Measurements from ENCODE around the gene HACD2. TPM values are rescaled to one million over a fixed set of nuclear protein-coding genes. Genes with fewer than 3 reads are reported as not detected.

HACD2 gene
- total RNA-seq = 16.3 and 20.8 TPM in 2 replicates

GRCh38 chr3:123584988-123585937 is at the start of gene HACD2:
HACD2 (minus strand) TSS chr3:123585053; CDS start chr3:123585027, 26 bp downstream.

GRCh38 chr3:123448536-123449101 is 136.2 kb downstream of the HACD2 start, which contains the start of gene ADCY5:
ADCY5 (minus strand) TSS chr3:123449090; CDS start chr3:123448545, 545 bp downstream.

Other genes with a start within 250 kb of the HACD2 start
- gene ADCY5, start 136.0 kb downstream of the HACD2 start, total RNA-seq = not detected in 2 replicates

Measured in vein endothelial cell (primary cell).